Measurements from ENCODE around the gene ZNF768. TPM values are rescaled to one million over a fixed set of nuclear protein-coding genes. Genes with fewer than 3 reads are reported as not detected.
"Not testable (repeated sequence)": the region's sequence is repeated elsewhere in the genome, so short reads cannot be mapped to it uniquely, and the experiment has no call there.

The ZNF768 gene
- total RNA-seq, 3 donors from 2014 or later = 23.3 to 33.2 (median 29.8) TPM

GRCh38 chr16:30548416-30549253, 22.3 kb upstream of the ZNF768 start:
- H3K27ac ChIP-seq = no peak overlapping the region
- intact Hi-C loops (cut with DNase I; ENCODE audit: low total_unique reads) = loop anchor here (10.0 kb wide), 1 partner anchor 76 kb away; no protein-coding TSS in a partner anchor
- H3K27me3 ChIP-seq = no peaks in the 10 kb centered on the region
- no peaks in the 10 kb centered on the region for H3K36me3 ChIP-seq
- H3K9me3 ChIP-seq = no peaks in the 10 kb centered on the region
- no peak overlapping the region for H3K4me3 ChIP-seq
- no peaks in the 10 kb centered on the region for H3K4me1 ChIP-seq
- DNase-seq (ENCODE audit: low spot score in 2 of 2) = no peak
- TF ChIP-seq POLR2A (IDR thresholded peaks at IDR 0.05) (no peak), POLR2AphosphoS5 (IDR thresholded peaks at IDR 0.05) (no peak), CTCF (IDR thresholded peaks at IDR 0.05) (no peak)

- Histone ChIP-seq H3K9me3 (no peaks in the 10 kb centered on the region), H3K4me1 (no peaks in the 10 kb centered on the region), H3K4me3 (no peak overlapping the region), H3K27me3 (no peaks in the 10 kb centered on the region), H3K27ac (no peak overlapping the region), H3K36me3 (no peaks in the 10 kb centered on the region)
- no peak for DNase-seq (ENCODE audit: low spot score in 2 of 2)
- TF ChIP-seq POLR2AphosphoS5 (IDR thresholded peaks at IDR 0.05) (no peak), CTCF (IDR thresholded peaks at IDR 0.05) (no peak), POLR2A (IDR thresholded peaks at IDR 0.05) (no peak)
- intact Hi-C loops (cut with DNase I; ENCODE audit: low total_unique reads) = loop anchor here (10.0 kb wide), 1 partner anchor 79 kb away; no protein-coding TSS in a partner anchor
Observed at GRCh38 chr16:30546115-30546514, 19.7 kb upstream of the ZNF768 start.

- H3K27me3 ChIP-seq = no peaks in the 10 kb centered on the region
- intact Hi-C loops (cut with DNase I; ENCODE audit: low total_unique reads) = loop anchor here (10.0 kb wide), 1 partner anchor 82 kb away; no protein-coding TSS in a partner anchor
- no peak overlapping the region for H3K4me3 ChIP-seq
- H3K4me1 ChIP-seq = no peaks in the 10 kb centered on the region
- H3K9me3 ChIP-seq = no peaks in the 10 kb centered on the region
- no peak for TF ChIP-seq POLR2AphosphoS5 (IDR thresholded peaks at IDR 0.05)
- no peak overlapping the region for H3K27ac ChIP-seq
- DNase-seq (ENCODE audit: low spot score in 2 of 2) = no peak
- no peaks in the 10 kb centered on the region for H3K36me3 ChIP-seq
Observed at GRCh38 chr16:30543067-30543466, 16.7 kb upstream of the ZNF768 start.

GRCh38 chr16:30541502-30542329, 15.3 kb upstream of the ZNF768 start:
- no peaks in the 10 kb centered on the region for H3K36me3 ChIP-seq
- H3K9me3 ChIP-seq = no peaks in the 10 kb centered on the region
- intact Hi-C loops (cut with DNase I; ENCODE audit: low total_unique reads) = loop anchor here (10.0 kb wide), 1 partner anchor 83 kb away; no protein-coding TSS in a partner anchor
- no peak for DNase-seq (ENCODE audit: low spot score in 2 of 2)
- H3K27me3 ChIP-seq = no peaks in the 10 kb centered on the region
- H3K4me3 ChIP-seq = no peak overlapping the region
- TF ChIP-seq POLR2A (IDR thresholded peaks at IDR 0.05) = no peak
- no peak for TF ChIP-seq CTCF (IDR thresholded peaks at IDR 0.05)
- H3K27ac ChIP-seq = no peak overlapping the region
- no peaks in the 10 kb centered on the region for H3K4me1 ChIP-seq

- not testable (repeated sequence) for H3K27me3 ChIP-seq; DNase-seq (ENCODE audit: low spot score in 2 of 2); H3K9me3 ChIP-seq; H3K36me3 ChIP-seq; H3K4me3 ChIP-seq; H3K27ac ChIP-seq; H3K4me1 ChIP-seq
- intact Hi-C loops (cut with DNase I; ENCODE audit: low total_unique reads) = loop anchor here (10.0 kb wide), 1 partner anchor 84 kb away; no protein-coding TSS in a partner anchor
Observed at GRCh38 chr16:30540916-30541464, 14.6 kb upstream of the ZNF768 start.

- not testable (repeated sequence) for H3K36me3 ChIP-seq; H3K4me3 ChIP-seq; H3K9me3 ChIP-seq; H3K4me1 ChIP-seq; H3K27ac ChIP-seq; DNase-seq (ENCODE audit: low spot score in 2 of 2); H3K27me3 ChIP-seq
- intact Hi-C loops (cut with DNase I; ENCODE audit: low total_unique reads) = loop anchor here (2.0 to 10.0 kb wide), 2 partner anchors 15 to 85 kb away; no protein-coding TSS in a partner anchor
Observed at GRCh38 chr16:30539986-30540526, 13.7 kb upstream of the ZNF768 start.

All from breast epithelium (tissue), 4 donors.